HG03571 (cell line): ENCODE measurements around the gene SLC13A4.
"Not testable (repeated sequence)": the region's sequence is repeated elsewhere in the genome, so short reads cannot be mapped to it uniquely, and the experiment has no call there.

Experiments
- ATAC-seq: cut with Tn5 transposase; IDR thresholded peaks from one replicate; pipeline ENCODE4 v1.9.1; 2021; ENCODE audit not compliant: unreplicated experiment

The SLC13A4 gene

DNA sequence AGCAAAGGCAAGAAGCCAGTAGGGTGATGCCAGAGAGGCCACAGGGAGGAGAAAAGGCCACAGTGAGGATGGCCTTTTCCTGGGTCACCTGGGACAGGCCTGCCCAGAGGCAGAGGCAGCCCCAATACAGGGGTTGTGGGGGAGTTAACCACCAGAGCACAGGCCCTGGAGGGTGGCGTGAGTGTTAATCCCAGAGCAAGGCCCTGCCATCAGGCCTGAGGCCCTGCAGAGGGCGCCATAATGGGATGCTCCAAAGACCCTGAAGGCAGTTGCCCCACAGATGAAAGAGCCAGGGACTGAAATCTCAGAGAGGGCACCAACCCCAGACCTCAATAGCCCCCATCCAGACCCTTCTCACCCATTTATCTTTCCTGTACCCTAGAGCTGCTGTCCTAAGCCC, 23.9 kb downstream of the SLC13A4 start:
- ATAC-seq: no peak

DNA sequence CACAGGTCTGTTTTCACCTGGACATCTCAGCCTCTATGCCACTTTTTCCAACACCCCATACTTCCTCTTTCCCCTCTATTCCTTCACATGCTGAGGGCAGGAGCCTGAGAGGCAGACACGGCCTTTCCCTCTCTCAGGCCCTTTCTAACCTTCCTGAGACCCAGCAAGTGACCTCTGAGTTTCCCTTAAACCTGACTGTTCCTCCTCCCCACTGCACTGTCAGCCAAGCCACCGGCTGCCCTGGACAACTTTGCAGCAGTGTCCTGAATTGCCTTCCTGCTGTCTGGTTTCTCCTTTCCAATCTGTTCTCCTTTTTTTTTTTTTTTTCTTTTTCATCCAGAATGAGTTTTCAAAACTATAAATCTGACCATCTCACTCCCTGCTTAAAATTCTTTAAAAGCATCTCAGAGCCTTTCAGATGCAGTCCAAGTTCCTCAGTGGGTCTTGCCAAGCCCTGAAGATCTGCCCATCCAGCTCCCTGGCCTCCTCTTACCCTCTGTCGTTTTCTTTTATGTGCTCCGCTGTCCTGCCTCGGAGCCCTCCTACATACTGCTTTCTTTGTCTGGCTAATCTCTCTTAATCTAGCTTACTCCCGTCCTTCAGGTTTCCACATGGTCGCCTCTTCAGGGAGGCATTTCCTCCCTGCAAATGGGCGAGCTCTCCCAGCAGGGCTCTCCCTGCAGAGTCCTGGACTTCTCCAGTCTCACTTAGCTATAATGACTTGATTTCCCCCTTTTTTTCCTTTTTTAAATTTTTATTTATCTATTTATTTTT, 30.5 kb downstream of the SLC13A4 start:
- no peak for ATAC-seq

DNA sequence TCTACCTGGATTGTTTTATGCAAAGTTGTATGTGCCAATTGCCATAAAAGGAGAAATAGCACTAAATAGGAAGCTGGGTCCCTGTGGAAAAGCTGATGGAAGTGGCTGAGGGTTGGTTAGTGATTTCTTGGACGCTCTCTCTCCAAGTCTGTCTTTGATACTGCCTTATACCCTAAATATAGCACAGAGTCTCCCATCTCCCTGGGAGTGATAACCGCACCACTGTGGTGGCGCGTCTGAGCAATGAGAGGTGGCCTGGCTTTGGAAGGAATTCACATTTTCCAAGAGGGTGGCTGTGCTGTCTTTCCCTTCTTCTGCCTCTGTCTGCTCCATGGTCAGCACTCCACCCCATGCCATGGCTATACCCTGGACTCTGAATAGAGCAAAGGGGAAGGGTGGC, 34.4 kb downstream of the SLC13A4 start:
- no peak for ATAC-seq

DNA sequence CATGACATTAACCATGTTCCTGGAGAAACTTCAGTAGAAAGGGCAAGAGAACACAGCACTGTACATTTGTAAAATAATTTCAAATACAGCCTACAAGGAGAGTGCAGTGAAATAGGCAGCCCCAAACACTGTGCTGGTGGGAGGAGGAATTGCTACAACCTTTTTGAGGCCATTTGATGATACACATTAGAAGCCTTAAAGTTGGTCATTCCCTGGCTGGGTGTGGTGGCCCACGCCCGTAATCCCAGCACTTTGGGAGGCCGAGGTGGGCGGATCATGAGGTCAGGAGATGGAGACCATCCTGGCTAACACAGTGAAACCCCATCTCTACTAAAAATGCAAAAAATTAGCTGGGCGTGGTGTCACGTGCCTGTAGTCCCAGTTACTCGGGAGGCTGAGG, 35.4 kb downstream of the SLC13A4 start:
- not testable (repeated sequence) for ATAC-seq

DNA sequence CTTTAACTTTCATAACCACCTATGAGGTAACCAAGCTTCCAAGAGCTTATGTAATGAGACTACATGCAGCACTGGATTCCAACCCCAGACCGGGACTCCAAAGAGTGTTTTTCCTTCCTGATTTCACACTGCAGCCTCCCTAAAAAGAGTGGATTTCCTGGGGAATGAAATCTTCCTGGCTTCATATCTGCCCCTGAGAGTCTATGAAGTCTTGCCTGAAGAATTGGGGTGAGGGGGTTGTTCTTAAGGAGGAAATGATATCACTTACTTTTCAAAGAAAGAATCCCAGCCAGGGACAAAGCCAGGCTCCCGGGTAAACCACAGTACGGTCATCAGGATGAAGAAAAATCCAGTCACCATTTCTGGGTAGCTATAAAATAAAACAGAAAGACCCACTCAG, 35.9 kb downstream of the SLC13A4 start:
- ATAC-seq: no peak

DNA sequence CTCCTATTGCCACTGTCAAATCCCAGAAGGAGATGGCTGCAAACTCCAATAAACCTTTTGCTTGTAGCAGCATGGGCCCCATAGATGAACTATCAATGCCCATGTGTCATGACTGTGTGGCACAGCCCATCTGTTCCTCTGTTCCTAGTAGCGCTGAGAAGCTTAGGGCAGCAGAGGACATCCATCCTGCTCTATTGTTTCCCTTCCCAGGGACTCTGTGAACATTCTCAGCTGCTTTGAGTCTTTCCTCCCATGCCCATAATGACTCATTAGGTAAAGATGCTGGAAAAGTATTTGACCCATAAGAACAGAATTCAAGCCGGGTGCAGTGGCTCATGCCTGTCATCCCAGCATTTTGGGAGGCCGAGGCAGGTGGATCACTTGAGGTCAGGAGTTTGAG, 37.4 kb downstream of the SLC13A4 start:
- no peak for ATAC-seq

DNA sequence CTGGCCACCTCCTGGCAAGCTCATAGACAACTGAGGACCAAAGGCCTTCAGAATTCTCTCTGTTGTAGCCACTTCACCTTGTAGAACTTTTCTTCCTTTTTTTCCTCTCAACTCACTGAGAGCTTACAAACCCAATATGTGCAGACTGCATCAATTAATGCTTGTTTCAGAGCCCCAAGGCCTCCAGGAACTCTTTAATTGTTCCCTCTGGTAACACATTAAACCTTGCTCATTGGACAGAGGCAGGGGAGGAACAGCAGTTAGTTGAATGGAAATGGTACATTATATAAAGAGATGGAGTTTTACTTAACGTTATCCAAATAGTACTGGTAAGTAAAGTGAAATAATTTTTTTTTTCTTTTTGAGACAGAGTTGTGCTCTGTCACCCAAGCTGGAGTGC, 40.5 kb downstream of the SLC13A4 start:
- no peak for ATAC-seq

DNA sequence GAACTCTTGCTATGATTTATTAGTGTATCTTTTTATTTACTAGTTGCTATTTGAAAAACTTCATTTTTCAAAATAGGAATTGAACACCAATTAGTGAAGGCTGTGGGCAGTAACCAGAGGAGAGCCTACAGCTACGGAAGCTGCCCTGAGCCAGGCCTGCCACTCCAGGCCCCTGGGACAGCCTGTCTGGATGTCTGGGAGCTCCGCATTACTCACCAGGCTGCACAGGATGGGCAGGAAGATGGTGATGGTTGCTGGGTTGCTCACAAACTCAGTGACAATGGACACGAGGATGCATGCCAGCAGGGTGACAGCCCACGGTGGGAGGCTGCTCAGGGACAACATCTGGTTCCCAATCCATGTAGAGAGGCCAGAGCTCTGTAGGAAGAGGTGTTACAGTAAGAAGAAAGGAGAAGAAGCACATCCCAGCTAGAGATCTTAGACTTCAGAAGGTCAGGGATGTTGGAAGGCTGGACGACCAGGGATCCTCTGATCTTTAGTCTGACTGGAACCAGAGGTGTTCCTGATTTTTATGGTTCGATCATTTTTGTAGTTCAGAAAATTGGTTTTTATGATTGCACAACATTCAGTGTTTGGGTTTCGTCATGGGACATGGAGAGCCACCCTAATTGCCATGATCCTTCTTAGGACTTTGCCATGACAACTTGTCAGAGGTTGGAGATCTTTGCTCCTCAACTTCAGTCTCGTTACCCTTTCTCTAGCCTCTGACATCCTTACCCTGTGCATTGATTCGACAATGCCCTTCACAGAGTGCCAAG, 42.5 kb downstream of the SLC13A4 start:
- ATAC-seq: no peak

DNA sequence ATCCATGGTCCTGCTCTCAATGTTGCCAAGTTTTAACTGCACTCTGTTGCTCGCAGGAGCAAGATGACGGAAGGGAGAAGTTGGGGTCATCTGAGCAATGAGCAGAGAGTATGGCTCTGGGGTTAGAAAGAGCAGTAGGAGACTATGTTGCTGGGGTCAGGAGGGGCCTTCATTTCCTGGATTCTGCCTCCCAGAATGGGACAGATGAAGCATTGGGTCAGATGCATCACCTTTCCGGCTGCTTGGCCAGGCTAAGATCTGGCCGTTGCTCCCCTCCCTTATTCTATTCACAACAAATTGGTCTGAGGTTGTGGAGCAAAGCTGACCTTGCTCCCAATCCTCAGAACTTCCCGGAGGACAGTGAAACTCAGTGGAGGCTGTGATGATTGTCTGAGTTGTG, 43.3 kb downstream of the SLC13A4 start:
- ATAC-seq: no peak

DNA sequence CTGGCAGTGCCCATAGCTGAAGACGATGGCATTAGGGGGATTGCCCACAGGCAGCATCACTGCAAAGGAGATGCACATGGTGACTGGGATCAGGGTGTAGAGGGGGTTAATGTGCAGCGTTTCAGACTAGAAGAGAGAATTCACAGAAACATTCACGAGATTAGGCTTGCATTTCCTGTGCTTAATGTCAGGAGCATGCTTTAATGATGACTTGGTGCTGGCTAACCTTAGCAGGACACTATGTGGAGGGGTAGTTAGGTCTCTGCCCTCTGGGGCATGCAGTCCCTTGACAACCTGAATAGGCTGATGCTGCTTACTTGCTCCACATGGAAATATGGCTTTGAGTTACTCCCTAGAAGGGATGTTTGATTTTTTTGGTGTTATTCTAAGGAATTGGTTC, 43.9 kb downstream of the SLC13A4 start:
- ATAC-seq: no peak

DNA sequence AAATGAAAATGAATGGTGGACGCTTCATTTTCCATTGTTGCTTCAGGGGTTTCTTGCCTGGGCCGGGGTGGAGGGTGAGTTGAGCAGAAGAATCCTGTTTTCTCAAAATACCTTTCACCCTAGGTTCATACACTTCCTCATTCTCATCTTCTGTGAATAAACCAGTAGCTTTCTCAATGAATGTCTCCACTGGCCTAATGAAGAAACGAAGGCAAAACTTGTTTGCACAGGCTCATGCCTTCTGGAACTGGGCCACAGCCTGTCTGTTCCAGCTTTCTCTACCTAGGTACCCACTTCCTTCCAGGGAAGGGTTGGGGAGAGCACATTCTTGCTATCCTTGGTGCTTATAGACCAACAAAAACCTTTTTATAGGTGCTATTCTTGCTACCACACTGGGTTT, 44.4 kb downstream of the SLC13A4 start:
- no peak for ATAC-seq

DNA sequence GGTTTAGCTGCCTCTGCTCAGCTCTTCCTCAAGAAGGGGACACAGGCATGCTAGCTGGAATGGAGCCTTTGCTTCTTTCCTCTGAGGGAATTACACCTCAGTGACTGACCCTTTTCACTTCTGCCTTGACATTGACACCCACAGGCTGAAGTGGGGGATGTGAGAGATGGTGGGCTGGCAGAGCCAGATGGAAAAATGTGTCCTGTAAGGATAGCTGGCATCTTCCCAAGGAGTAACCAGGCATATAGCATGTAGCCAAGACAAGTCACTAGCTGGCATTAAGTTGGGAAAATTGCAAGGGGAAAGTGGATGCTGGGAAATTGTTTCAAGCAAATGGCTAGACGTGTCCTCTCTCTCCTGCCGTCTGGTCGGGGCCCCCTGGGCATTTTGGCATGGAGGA, 45.8 kb downstream of the SLC13A4 start:
- no peak for ATAC-seq

DNA sequence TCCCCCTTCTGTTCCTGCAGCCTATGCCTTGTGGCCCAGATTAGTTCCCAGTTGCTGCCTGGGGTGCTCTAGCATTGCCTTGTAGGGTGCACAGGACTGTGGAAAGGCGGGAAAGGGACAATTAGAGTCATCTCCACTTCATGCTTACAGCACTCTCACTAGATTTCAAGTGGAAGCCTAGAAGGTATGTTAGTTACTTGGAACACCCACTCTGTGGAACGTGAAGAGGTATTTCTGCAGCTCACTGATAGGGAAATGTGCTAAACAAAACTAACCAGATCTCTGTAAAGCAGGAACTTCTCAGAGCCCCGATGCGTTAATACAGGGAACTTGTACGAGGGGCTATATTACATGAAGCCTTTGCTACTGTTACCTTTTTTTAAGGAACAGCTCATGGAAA, 46.2 kb downstream of the SLC13A4 start:
- ATAC-seq: no peak

DNA sequence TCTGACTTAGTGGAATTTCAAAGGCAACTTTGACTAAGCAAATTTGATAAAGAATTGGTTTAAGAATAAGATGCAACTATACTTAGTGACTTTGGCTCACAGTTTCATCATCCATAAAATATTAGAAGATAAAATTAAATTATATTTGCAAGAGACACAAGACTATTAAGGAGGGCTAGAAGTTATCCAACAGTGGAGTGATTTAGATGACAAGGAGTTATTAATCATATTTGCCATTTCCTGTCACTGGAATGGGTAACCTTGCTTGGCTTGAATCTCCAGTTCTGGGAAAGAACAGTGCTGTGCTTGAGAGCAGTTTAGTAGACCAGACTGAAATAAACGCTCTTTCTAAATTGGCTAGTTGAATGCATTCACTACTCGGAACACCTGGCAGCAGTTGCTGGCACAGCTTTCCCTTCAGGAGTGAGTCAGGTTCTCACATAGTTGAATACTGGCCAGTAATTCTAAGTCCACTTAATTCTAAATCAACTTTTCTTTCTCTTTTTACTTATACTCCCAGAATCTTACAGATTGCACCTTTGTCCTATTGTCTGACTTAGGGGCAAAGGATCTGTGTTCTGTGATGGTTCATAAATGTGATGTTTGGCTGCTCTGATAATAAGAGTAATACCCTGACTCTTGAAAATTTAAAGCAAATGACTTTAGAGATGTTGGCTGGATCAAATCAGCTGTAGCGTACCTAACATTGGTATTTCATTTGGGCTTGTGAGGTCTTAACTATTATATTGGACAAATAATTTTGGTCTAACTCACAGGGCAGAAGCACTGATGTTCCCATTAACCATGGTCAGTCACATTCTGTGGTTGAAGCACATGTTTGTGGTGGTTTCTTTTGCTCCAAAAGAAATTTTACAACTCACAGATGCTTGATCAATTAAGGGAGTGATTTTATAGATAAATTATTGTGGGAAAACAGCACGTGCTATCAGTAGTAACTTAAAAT, 49.1 kb downstream of the SLC13A4 start:
- no peak for ATAC-seq

DNA sequence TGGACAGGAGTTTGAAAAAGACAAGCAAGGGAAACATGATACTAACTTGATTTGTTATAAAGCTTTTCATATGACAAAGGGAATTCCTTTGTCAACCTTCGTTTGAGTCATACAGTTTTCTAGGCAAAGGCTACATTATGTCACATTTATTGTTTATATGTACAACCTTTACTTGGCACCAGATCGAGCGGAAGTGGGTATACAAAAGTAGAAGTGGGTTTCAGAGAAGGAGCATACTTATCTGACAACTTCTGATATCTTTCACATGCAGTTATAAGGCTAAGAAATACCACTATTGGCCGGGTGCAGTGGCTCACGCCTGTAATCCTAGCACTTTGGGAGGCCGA, 54.7 kb downstream of the SLC13A4 start:
- no peak for ATAC-seq

DNA sequence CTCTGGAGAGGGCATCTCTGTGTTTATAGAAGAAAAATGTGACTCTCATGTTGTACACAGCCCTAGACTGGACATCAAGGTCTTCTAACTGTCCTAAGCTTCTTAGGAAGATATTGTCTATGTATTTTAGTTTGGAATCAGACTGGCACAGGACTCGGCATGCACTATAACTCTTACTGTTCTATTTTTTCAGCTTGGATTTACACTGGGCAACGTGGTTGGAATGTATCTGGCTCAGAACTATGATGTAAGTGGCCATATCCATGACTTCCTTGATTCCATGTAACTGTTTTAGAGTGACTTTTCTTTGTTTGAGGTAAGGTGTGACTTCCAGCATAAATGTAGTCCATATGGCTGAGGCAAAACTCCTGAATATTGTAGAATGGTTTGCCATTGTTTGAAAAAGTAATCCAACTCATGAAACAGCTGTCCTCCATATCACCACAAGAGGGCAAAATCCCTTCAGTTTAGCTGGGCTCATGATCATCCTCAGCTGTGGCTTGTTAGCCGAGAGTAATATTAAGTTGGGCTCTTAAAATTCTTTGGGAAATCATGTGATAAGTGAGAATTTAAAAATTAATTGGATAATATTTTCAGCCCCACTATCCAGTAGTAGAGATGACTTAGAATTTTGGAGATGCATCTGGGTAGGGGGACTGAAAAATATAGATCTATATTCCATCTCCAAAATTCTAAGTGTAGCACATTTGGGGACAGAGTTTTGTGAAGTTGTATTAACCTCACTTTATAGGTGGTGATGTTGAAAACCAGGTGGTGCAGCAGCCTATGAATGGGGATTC, 55.2 kb downstream of the SLC13A4 start:
- ATAC-seq: peak; percentile 64

DNA sequence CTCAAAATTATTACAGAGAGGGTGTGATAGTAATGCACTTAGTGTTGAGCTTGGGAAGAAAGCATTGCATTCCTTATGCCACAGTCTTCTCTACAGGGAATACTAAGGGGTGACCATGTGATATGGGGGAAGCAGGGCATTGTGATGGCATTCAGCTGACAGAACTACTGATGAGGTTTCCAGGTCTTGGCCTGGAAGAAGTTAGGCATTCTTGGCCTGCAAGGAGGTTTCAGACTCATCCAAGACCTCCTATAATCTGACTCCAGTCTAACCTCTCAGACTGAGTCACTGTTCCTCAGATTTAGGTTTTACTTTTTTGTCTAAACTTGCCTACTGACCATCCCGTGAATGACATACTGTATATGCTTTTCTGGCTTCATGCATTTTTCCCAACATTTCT, 57.8 kb downstream of the SLC13A4 start:
- ATAC-seq: no peak

DNA sequence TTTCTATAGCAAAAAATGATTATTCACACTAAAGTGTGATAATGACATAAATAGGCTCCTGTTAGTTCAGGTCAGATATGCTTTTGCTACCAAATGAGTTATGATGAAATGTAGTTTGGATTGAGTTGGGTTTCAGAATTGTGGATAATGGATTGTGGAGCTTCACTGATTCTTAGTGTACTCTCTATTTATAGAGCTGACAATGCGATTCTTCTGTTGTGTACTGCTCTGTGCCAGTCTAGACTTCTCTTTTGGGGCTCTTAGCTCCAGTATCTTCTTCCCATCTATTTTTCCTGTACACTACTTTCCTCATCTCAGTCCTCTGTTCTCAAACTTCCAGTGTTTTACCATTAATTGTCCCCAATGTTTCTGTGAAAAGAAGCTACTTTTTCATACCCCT, 58.2 kb downstream of the SLC13A4 start:
- ATAC-seq: no peak

DNA sequence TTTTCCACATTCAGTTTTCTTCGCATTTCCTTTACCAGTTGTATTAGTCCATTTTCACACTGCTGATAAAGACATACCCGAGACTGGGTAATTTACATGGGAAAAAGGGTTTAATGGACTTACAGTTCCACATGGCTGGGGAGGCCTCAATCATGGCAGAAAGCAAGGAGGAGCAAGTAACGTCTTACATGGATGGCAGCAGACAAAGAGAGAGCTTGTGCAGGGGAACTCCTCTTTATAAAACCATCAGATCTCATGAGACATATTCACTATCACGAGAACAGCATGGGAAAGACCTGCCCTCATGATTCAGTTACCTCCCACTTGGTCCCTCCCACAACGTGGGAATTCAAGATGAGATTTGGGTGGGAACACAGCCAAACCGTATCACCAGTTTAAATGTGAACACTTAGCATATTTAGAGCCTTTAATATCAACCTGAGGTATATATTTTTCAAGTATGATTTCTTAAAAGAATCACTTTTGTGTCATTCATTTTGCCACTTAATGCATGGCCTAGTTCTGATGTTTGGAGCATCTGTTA, 59.1 kb downstream of the SLC13A4 start:
- not testable (repeated sequence) for ATAC-seq

DNA sequence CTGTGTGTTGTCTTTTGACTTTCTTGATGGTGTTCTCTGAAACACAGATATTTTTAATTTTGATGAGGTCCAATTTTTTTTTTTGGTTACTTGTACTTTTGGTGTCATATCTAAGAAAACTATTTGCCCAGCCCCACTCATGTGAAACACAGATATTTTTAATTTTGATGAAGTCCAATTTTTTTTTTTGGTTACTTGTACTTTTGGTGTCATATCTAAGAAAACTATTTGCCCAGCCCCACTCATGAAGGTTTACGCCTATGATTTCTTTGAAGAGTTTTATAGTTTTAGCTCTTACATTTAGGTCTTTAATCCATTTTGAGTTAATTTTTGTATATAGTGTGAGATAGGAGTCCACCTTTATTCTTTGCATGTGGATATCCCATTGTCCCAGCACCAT, 60.4 kb downstream of the SLC13A4 start:
- not testable (repeated sequence) for ATAC-seq
